Activated CD8-positive, alpha-beta memory T cell treated with anti-CD3 and anti-CD28 coated beads, Interleukin-2, amount 50 U/mL, for 4 hours (primary cell): Measurements from ENCODE around the gene SAMD3.
"Not testable (repeated sequence)": the region's sequence is repeated elsewhere in the genome, so short reads cannot be mapped to it uniquely, and the experiment has no call there.

ENCODE experiments used
- DNase-seq: peaks from one replicate; pipeline ENCODE4 v3.0.0-alpha.2; 2020

The SAMD3 gene

DNA sequence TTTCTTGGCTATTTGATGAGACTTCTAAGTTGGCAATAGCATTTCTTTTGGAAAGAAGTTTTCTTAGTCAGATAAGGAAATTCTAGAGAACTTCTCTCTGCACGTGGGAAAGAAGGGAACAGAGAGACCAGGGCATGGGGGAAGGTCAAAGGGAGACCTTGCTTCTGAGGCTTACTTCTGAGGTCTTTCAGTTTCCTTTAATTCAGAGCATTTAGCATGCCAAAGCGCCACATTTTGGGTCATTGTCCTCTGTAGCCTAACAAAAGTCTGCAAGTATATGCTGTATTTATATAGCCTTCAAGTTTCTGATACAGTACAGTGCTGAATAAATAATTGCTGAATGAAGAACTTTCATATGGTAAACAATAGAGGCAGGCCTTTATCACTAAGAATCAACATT is 95.6 kb downstream of the SAMD3 start:
- no peak for DNase-seq

DNA sequence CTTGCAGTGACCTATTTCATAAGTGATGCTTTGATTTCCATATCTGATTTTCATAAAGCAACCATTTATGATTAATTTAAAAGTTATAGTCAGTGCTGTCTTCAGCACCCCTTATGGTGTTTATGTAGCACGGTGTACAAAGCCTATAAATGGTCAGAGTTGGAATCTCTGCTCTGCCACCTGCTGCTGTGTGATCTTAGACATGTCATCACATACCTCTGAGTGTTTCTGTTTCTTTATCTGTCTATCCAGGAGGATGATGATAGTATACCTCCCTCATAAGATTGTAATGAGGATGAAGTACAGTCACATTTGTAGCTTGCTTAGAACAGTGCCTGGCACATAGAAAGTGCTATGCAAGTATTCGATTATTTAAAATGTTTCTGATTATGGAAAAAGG is 100.5 kb downstream of the SAMD3 start:
- no peak for DNase-seq

DNA sequence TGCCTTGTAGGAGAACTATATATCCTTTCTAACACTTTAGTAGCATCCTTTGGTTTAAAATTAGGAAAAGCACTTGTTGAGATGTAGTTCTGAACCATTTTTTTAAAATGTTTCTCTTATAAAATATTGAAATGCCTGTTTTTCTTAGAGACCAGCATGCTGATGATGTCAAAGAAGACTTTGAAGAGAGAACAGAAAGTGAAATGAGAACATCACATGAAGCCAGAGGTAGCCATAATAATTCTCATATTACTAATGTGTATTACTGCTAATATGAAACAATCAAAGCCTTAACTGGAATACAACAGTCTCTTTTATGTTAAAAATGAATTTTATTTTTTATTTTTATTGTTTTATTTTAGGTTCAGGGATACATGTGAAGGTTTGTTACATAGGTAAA is 102.0 kb downstream of the SAMD3 start:
- DNase-seq: no peak

DNA sequence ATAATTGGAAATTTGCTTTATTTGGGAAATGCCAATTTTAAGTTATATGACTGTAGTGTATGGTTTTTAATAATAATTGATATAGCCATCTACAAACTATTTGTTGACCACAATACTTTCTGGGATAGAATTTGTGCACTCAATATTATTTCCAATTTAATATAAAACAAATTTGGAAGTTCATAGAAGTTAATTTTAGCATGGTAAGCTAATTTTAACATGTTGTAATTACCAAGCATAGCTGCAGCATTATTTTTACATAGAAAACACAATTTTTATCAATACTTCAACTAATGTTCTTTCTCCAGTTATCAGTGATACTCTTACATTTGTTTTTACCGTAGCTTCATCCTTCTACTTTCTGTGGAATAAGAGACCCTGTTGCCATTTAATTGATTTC is 103.5 kb downstream of the SAMD3 start:
- DNase-seq: no peak

DNA sequence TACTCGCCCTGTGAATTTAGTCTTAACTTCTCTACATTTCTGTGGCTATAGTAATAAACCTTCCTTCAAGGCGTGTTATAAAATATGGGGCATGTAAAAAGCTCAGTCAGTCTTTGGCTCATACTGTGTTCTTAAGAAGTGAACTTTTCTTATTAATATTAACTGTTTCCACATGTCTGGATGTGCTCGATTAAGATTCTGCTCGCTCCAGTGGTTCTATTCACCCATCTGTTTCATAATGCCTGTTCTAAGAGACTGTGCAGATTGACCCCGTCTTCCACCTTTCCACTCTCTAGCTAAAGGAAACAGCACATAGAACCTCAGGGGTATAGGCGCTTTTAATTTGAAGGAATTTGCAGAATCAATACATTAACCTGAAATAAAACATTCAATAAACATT is 104.5 kb downstream of the SAMD3 start:
- no peak for DNase-seq

- DNase-seq: not testable (repeated sequence)
These were observed 105.5 kb downstream of the SAMD3 start for GRCh38 chr6:130117187-130117701.

DNA sequence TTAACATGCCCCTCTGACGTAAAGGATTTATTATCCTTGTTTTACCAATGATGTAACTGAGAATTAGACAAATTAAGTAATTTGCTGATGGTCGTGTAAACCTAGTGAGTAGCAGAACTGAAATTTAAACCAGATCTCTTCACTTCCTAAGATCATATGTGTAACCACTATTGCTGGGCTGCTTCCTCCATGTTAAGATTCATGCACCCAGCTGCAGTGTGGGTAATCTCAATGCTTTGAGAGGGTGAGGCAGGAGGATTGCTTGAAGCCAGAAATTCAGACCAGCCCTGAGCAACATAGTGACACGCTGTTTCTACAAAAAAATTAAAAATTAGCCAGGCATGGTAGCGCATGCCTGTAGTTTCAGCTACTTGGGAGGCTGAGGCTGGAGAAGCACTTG is 106.5 kb downstream of the SAMD3 start:
- no peak for DNase-seq

GRCh38 chr6:130115036-130115435 is 107.7 kb downstream of the SAMD3 start:
- no peak for DNase-seq

DNA sequence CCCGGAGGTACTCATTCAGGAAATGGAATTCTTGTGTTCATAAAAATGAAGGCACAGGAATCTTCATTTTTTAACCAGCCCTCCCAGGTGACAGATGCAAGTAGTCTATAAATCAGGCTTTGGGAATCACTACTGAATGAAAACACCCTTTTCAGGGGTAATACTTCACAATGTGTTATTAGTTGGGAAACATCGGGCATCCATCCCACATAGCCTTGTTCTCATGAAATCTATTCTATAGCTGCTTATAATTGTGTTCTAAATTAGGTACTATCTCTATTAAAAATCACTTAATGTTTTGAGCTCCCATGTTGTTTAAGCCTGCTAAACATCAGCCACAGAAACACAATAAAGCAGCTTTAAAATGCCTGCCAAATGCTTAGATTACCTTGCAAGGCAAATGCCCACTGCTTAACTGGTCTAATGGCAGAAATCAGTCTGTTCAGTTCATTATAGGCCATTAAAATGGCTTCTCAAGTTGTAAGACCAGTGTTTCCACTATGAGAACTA is 109.5 kb downstream of the SAMD3 start:
- no peak for DNase-seq

DNA sequence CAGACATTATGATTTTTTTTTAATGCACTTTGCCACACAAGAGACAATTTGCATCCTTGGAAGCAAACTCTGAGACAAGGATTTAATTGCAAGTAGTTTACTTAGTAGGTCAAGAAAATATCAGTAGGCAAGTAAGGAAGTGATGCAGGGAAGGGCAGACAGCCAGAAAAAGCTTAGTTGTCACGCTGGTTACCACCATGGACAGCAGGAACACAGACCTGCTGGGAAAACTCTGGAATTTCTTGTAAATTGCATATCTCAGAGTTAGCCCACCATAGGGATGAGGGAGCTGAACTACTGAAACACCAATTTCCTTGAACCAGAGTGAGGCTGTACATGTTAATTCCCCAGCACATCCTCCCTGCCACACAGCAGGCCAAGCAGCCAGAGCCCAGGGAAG is 111.7 kb downstream of the SAMD3 start:
- DNase-seq: no peak

DNA sequence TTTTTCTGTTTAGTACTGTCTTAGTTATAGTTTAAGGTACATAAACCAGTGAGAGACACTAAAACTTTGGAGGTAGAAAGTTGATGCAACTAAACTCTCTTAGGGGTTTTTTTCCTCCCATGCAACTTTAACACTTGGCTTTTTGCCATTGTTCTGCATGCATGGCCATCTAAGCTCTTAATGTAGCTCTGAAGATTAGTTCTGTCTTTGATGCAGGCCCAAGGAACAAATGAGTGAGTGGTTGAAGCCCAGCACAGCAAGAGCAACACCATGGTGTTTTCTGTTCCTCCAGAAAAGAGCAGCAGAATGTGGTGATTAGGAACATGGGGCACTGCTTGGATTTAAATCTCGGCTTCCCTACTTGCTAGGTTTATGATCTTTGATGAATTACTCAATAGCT is 115.0 kb downstream of the SAMD3 start:
- DNase-seq: no peak

GRCh38 chr6:130105996-130106704 is 116.6 kb downstream of the SAMD3 start:
- DNase-seq: no peak

DNA sequence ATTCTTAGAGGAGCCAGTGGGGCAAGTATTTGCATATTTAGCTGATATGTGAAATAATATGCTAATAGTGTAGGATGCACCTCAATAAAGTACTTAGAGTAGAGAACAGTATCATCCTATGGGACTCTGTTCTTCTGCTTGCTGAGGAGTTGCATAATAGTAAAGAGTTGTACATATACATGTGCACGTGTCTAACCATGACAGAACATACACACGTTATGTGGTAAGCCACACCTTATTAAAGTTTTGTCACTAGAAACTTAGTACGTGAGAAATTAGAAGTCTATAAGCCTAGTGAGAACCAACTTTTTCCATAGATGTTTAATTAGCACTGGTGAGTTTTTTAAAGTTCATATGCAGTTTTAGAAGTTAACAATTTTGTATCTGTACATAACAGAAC is 123.6 kb downstream of the SAMD3 start:
- no peak for DNase-seq

GRCh38 chr6:130098317-130098716 is 124.4 kb downstream of the SAMD3 start:
- no peak for DNase-seq
